Esophagus (tissue), 2 donors: ENCODE measurements around the gene PALM. TPM values are rescaled to one million over a fixed set of nuclear protein-coding genes. Genes with fewer than 3 reads are reported as not detected.
A peak's percentile ranks its signal among the peaks of the same experiment; 100 is the strongest.

ENCODE experiments used
- H3K27ac ChIP-seq, 2 donors: one replicate each; pipeline ENCODE4 v1.5.1; 2013; ENCODE audit warnings: low read depth in 2 of 2, mild to moderate bottlenecking in 2 of 2, inconsistent platforms in 1 of 2, low read length in 1 of 2, moderate library complexity in 1 of 2
- H3K27me3 ChIP-seq, 2 donors: one replicate each; pipeline ENCODE4 v1.6.1; 2013; ENCODE audit warnings: low read length in 2 of 2, control low read depth in 1 of 2, mild to moderate bottlenecking in 1 of 2; ENCODE audit not compliant: insufficient read depth in 2 of 2, control insufficient read depth in 1 of 2
- H3K36me3 ChIP-seq, 2 donors: one replicate each; pipeline ENCODE4 v1.6.1; 2013; ENCODE audit warnings: low read length in 1 of 2; ENCODE audit not compliant: control insufficient read depth in 2 of 2, insufficient read depth in 2 of 2
- H3K4me1 ChIP-seq, 2 donors: one replicate each; pipeline ENCODE4 v1.6.1; 2013; ENCODE audit warnings: low read length in 1 of 2; ENCODE audit not compliant: control insufficient read depth in 2 of 2, insufficient read depth in 2 of 2
- H3K4me3 ChIP-seq, 2 donors: one replicate each; pipeline ENCODE4 v1.5.1; 2013; ENCODE audit warnings: low read length in 2 of 2, mild to moderate bottlenecking in 2 of 2, low read depth in 1 of 2, moderate library complexity in 1 of 2
- H3K9me3 ChIP-seq, 2 donors: one replicate each; pipeline ENCODE4 v1.6.1; 2013; ENCODE audit warnings: mild to moderate bottlenecking in 2 of 2, low read depth in 1 of 2, low read length in 1 of 2, moderate library complexity in 1 of 2; ENCODE audit not compliant: control insufficient read depth in 2 of 2, insufficient read depth in 1 of 2
- WGBS, 2 donors: extraction: QIAGEN DNeasy Blood & Tissue Kit; methylation state at CpG; one replicate each; pipeline ENCODE4 v1.1.7; 2013; 5-methylcytosine and 5-hydroxymethylcytosine counted together
- polyA plus RNA-seq, 2 donors: library from polyadenylated mRNA; stranded (reverse); fragments of 200-250 nt; gene quantifications; one replicate each; pipeline ENCODE4 v1.2.3, GENCODE V29; 2013
- donor health status: healthy with polysubstance abuse.
- donor health status: Bipolar disorder and iron deficiency.

Gene PALM
- polyA plus RNA-seq, 2 donors: 4.8 to 7.6 TPM

- no peaks in the 10 kb centered on the region for H3K9me3 ChIP-seq
- peak overlapping the region in 1 of 2 donors; percentile 26 for H3K27ac ChIP-seq
- no peaks in the 10 kb centered on the region for H3K4me1 ChIP-seq
- H3K27me3 ChIP-seq: no peaks in the 10 kb centered on the region
- no peaks in the 10 kb centered on the region for H3K36me3 ChIP-seq
- no peak overlapping the region for H3K4me3 ChIP-seq
- 67 to 74% methylated on average over 11 of the region's 11 CpGs for WGBS, 2 donors
Measured at GRCh38 chr19:788686-788982, 79.9 kb downstream of the PALM start.

DNA sequence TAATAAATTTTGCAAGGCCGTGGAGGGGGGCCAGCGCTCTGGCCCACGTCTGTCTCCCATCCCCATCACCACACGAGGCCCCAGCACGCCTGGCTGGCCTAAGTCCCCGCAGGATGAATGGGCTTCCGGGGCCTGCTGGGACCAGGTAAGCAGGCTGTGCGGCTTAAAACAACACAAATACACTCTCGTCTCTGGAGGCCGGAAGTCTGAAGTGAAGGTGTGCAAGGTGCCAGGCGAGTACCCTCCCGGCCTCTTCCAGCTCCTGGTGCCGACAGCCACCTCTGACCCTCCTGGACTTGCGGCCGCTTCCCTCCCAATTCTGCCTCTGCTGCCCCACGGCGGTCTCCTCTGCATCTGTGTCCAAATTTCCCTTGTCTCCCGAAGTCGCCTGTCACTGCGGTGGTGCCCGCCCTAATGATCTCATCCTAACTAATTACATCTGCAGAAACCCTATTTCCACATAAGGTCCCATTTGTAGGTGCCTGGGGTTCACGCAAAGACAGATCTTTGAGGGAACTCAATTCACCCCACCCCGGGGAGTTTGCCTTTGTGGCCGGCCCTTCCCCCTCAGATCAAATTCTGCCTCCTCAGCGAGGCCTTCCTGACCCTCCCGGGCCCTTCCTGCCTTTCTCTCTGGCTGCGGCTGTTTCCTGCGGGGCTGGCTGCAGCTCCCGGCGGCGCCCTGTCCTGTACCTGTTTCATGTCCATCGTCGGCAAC lies 80.4 kb downstream of the PALM start:
- WGBS, 2 donors: 54 to 57% methylated on average over 33 of the region's 33 CpGs
- Histone ChIP-seq H3K36me3 (no peaks in the 10 kb centered on the region), H3K4me3 (no peak overlapping the region), H3K4me1 (no peaks in the 10 kb centered on the region), H3K9me3 (no peaks in the 10 kb centered on the region), H3K27me3 (no peaks in the 10 kb centered on the region), H3K27ac (peak overlapping the region; percentile 14 to 27)

DNA sequence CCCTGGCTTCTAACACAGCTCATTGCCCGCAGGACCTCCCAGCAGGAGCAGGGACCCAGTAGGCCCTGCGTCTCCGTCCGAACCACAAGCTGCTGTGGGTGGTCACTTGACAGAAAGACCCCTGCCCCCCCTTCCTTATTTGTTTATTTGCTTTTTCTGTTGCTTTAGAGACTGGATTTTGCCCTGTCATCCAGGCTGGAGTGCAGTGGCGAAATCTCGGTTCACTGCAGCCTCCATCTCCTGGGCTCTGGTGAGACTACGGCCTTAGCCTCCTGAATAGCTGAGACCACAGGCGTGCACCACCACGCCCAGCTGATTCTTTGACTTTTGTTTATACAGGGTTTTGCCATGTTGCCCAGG lies 80.9 kb downstream of the PALM start:
- Histone ChIP-seq H3K36me3 (no peaks in the 10 kb centered on the region), H3K27me3 (no peaks in the 10 kb centered on the region), H3K4me3 (no peak overlapping the region), H3K9me3 (no peaks in the 10 kb centered on the region), H3K4me1 (no peaks in the 10 kb centered on the region), H3K27ac (peak overlapping the region in 1 of 2 donors; percentile 27)
- WGBS, 2 donors: 77 to 80% methylated on average over 9 of the region's 9 CpGs

DNA sequence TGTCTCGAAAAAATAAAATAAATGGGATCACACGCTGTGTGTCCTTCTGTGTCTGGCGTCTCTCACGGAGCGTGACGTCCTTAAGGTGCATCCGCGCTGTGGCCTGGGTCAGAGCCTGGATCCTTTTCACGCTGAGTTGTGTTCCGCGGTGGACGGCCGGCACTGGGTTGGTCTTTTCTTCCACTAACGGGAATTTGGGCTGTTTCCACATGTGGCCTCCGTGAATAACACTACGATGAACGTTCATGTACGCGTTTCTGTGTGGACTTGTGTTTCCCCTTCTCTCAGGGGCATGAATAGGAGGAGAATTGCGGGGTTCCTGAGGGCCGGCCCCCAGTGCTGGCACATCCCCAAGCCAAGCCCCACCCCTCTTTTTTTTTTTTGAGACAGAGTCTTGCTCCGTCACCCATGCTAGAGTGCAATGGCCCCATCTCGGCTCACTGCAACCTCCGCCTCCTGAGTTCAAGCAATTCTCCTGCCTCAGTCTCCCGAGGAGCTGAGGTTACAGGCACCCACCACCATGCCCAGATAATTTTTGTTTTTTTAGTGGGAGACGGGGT lies 82.4 kb downstream of the PALM start:
- 86% methylated on average over 26 of the region's 26 CpGs for WGBS, 2 donors
- no peaks in the 10 kb centered on the region for H3K27me3 ChIP-seq
- H3K9me3 ChIP-seq: no peaks in the 10 kb centered on the region
- peak overlapping the region in 1 of 2 donors; percentile 3 for H3K27ac ChIP-seq
- H3K4me1 ChIP-seq: peaks cover 0 to 10% of the 10 kb centered on the region in 2 donors
- no peak overlapping the region for H3K4me3 ChIP-seq
- no peaks in the 10 kb centered on the region for H3K36me3 ChIP-seq

DNA sequence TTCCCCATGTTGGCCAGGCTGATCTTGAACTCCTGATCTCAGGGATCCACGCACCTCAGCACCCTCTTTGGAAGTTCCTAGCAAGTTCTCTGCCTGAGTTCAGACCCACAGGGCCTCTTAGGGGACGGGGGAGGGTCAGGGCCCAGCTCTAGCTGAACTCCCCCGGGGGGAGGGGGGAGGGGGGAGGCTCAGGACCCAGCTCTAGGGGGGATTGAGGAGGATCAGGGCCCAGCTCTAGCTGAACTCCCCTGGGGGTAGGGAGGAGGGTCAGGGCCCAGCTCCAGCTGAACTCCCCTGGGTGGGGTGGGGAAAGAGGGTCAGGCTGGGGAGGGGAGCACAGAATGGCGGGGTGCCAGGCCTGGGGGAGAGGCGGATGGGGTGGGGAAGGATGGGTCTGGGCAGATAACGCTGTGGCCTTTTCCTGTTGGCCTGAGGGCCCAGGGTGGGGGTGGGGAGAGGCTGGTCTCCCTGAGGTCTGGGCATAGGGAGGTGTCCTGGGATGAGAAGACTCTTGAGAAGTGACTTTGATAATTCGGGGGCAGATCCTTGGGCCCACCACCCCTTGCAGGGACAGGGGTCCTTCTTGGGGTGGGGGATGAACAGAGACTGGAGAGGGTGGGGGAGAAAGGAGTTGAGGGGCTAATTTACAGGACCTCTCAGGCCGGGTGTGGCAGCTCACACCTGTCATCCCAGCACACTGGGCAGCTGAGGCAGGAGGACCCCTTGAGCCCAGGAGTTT lies 83.0 kb downstream of the PALM start:
- Histone ChIP-seq H3K27me3 (no peaks in the 10 kb centered on the region), H3K9me3 (no peaks in the 10 kb centered on the region), H3K4me1 (peaks cover 0 to 14% of the 10 kb centered on the region in 2 donors), H3K4me3 (no peak overlapping the region), H3K27ac (peak overlapping the region in 1 of 2 donors; percentile 3), H3K36me3 (no peaks in the 10 kb centered on the region)
- 51 to 52% methylated on average over 6 to 8 of the region's 8 CpGs for WGBS, 2 donors

- WGBS, 2 donors: 75 to 76% methylated on average over 16 of the region's 16 CpGs
- Histone ChIP-seq H3K27ac (no peak overlapping the region), H3K9me3 (no peaks in the 10 kb centered on the region), H3K4me1 (peaks cover 0 to 14% of the 10 kb centered on the region in 2 donors), H3K36me3 (no peaks in the 10 kb centered on the region), H3K4me3 (no peak overlapping the region), H3K27me3 (no peaks in the 10 kb centered on the region)
Measured at GRCh38 chr19:792306-792885, 83.7 kb downstream of the PALM start.

- H3K36me3 ChIP-seq: no peaks in the 10 kb centered on the region
- no peaks in the 10 kb centered on the region for H3K27me3 ChIP-seq
- H3K4me3 ChIP-seq: no peak overlapping the region
- 92 to 94% methylated on average over 12 of the region's 12 CpGs for WGBS, 2 donors
- H3K4me1 ChIP-seq: peaks cover 0 to 14% of the 10 kb centered on the region in 2 donors
- H3K27ac ChIP-seq: no peak overlapping the region
- H3K9me3 ChIP-seq: no peaks in the 10 kb centered on the region
Measured at GRCh38 chr19:793806-794205, 85.1 kb downstream of the PALM start.

- Histone ChIP-seq H3K9me3 (no peaks in the 10 kb centered on the region), H3K4me3 (no peak overlapping the region), H3K36me3 (peaks cover 0 to 4% of the 10 kb centered on the region in 2 donors), H3K4me1 (peaks cover 4 to 15% of the 10 kb centered on the region in 2 donors), H3K27ac (peak overlapping the region; percentile 23 to 50), H3K27me3 (no peaks in the 10 kb centered on the region)
- 55 to 70% methylated on average over 25 to 28 of the region's 28 CpGs for WGBS, 2 donors
Measured at GRCh38 chr19:795073-795611, 86.4 kb downstream of the PALM start.

- Histone ChIP-seq H3K4me3 (peak overlapping the region; percentile 69 to 78), H3K4me1 (peaks cover 12 to 22% of the 10 kb centered on the region in 2 donors), H3K27ac (peak overlapping the region; percentile 77 to 93), H3K9me3 (no peaks in the 10 kb centered on the region), H3K36me3 (peaks cover 0 to 6% of the 10 kb centered on the region in 2 donors), H3K27me3 (no peaks in the 10 kb centered on the region)
- 70 to 75% methylated on average over 39 of the region's 39 CpGs for WGBS, 2 donors
Measured at GRCh38 chr19:795691-796581, 87.2 kb downstream of the PALM start.
